Sigmoid colon (tissue), 7 donors: ENCODE measurements around the gene NOS3. TPM values are rescaled to one million over a fixed set of nuclear protein-coding genes. Genes with fewer than 3 reads are reported as not detected.

Source experiments
- DNase-seq: peaks from one replicate; pipeline ENCODE4 v3.0.0-alpha.2; 2019
- H3K27ac ChIP-seq, 4 donors: fragments of 200-600 bp; sonication (generic); one replicate each; pipeline ENCODE4 v1.5.1; 2016 to 2019; ENCODE audit warnings: mild to moderate bottlenecking in 1 of 4
- H3K27me3 ChIP-seq, 3 donors: fragments of 200-600 bp; sonication (generic); one replicate each; pipeline ENCODE4 v1.5.1; 2019; ENCODE audit warnings: mild to moderate bottlenecking in 1 of 3
- H3K36me3 ChIP-seq, 4 donors: fragments of 200-600 bp; sonication (generic); one replicate each; pipeline ENCODE4 v1.5.1; 2016 to 2019
- H3K4me1 ChIP-seq, 4 donors: fragments of 200-600 bp; sonication (generic); one replicate each; pipeline ENCODE4 v1.5.1; 2017 to 2019
- H3K4me3 ChIP-seq, 4 donors: fragments of 200-600 bp; sonication (generic); one replicate each; pipeline ENCODE4 v1.5.1; 2017 to 2019; ENCODE audit warnings: mild to moderate bottlenecking in 2 of 4, moderate library complexity in 1 of 4
- H3K9me3 ChIP-seq, 4 donors: fragments of 200-600 bp in 3 of 4; sonication (generic) in 3 of 4; one replicate each; pipeline versions ENCODE4 v1.5.1 to v1.6.1; 2013 to 2019
- CTCF ChIP-seq, 4 experiments: fragments of 450-650 bp in 3 of 4; fragments of 200-600 bp in 1 of 4; IDR thresholded peaks; one replicate each; pipeline ENCODE4 v1.5.1; 2016 to 2019; ENCODE audit warnings: antibody characterized with exemption in 4 of 4, mild to moderate bottlenecking in 3 of 4, moderate library complexity in 2 of 4
- EP300 ChIP-seq, 4 donors: sonication (generic); formaldehyde crosslinking; IDR thresholded peaks; one replicate each; pipeline ENCODE4 v1.6.1; 2017; ENCODE audit warnings: antibody characterized with exemption in 4 of 4
- POLR2A ChIP-seq, 2 donors: fragments of 450-650 bp; IDR thresholded peaks; one replicate each; pipeline ENCODE4 v1.6.1; 2016; ENCODE audit warnings: antibody characterized with exemption in 2 of 2, mild to moderate bottlenecking in 2 of 2, moderate library complexity in 2 of 2
- POLR2AphosphoS5 ChIP-seq, 4 donors: sonication (generic); formaldehyde crosslinking; IDR thresholded peaks; one replicate each; pipeline ENCODE4 v1.6.1; 2017; ENCODE audit warnings: antibody characterized with exemption in 4 of 4
- WGBS, 2 donors: extraction: QIAGEN DNeasy Blood & Tissue Kit; methylation state at CpG; one replicate each; pipeline ENCODE4 v1.1.7; 2013; 5-methylcytosine and 5-hydroxymethylcytosine counted together
- intact Hi-C: fragments of 100-400 bp; cut with DNase I; formaldehyde crosslinking; loops from one replicate; pipeline ENCODE4 v1.15.1; 2023
- polyA plus RNA-seq, 3 donors: library from polyadenylated mRNA; stranded (reverse); fragments of 200-250 nt; gene quantifications; one replicate each; pipeline ENCODE4 v1.2.3, GENCODE V29; 2013
- total RNA-seq, 4 donors: library from RNA; depleted of rRNA; stranded (reverse); fragments of >200 nt; gene quantifications; one replicate each; pipeline ENCODE4 v1.1.0, GENCODE V29; 2016
- donor health status: healthy with polysubstance abuse.
- donor health status: Bipolar disorder and iron deficiency.
- donor health status: healthy.

The NOS3 gene
- total and polyA plus RNA-seq, 7 donors: 0.23 to 7.2 (median 1.8) TPM

GRCh38 chr7:151016505-151016904 is 25.7 kb downstream of the NOS3 start:
- no peak overlapping the region for H3K27ac ChIP-seq
- peaks cover 0 to 35% (median 32%) of the 10 kb centered on the region in 4 donors for H3K4me1 ChIP-seq
- H3K36me3 ChIP-seq: no peaks in the 10 kb centered on the region
- H3K27me3 ChIP-seq: peaks cover 26 to 93% (median 58%) of the 10 kb centered on the region in 3 donors
- WGBS, 2 donors: 92% methylated on average over 8 of the region's 8 CpGs
- DNase-seq: no peak
- intact Hi-C loops: no loop called here
- no peak for TF ChIP-seq POLR2AphosphoS5 (IDR thresholded peaks at IDR 0.05)
- TF ChIP-seq CTCF (IDR thresholded peaks at IDR 0.05): no peak
- TF ChIP-seq POLR2A (IDR thresholded peaks at IDR 0.05): no peak
- no peak for TF ChIP-seq EP300 (IDR thresholded peaks at IDR 0.05)
- no peaks in the 10 kb centered on the region for H3K9me3 ChIP-seq
- H3K4me3 ChIP-seq: no peak overlapping the region

DNA sequence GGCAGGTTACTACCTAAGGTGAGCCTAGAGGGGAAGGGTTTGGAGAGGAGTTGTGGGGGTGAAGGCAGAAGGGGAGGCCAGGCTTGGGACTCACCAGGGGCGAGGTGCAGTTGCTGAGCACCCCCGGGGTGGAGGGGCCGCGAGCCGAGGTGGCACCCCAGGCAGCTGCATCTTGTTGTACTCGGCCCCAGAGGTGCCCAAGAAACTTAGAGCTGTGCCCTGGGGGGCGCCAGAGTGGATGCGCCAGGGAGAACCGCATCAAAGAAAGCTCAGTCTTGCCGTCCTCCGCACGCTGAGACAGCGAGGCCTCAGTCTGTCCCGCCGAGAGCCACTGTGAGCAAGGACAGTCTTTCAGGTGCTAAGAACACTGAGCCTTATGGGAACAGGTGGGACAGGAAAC is 26.1 kb downstream of the NOS3 start:
- intact Hi-C loops: no loop called here
- H3K9me3 ChIP-seq: no peaks in the 10 kb centered on the region
- H3K36me3 ChIP-seq: no peaks in the 10 kb centered on the region
- peaks cover 0 to 35% (median 32%) of the 10 kb centered on the region in 4 donors for H3K4me1 ChIP-seq
- TF ChIP-seq CTCF (IDR thresholded peaks at IDR 0.05): no peak
- TF ChIP-seq POLR2AphosphoS5 (IDR thresholded peaks at IDR 0.05): no peak
- TF ChIP-seq POLR2A (IDR thresholded peaks at IDR 0.05): no peak
- no peak for TF ChIP-seq EP300 (IDR thresholded peaks at IDR 0.05)
- H3K27ac ChIP-seq: no peak overlapping the region
- H3K4me3 ChIP-seq: no peak overlapping the region
- DNase-seq: no peak
- H3K27me3 ChIP-seq: peaks cover 26 to 90% (median 56%) of the 10 kb centered on the region in 3 donors
- 90 to 94% methylated on average over 15 of the region's 15 CpGs for WGBS, 2 donors

GRCh38 chr7:151017370-151017952 is 26.6 kb downstream of the NOS3 start:
- no peaks in the 10 kb centered on the region for H3K9me3 ChIP-seq
- TF ChIP-seq EP300 (IDR thresholded peaks at IDR 0.05) (no peak), POLR2AphosphoS5 (IDR thresholded peaks at IDR 0.05) (no peak), CTCF (IDR thresholded peaks at IDR 0.05) (no peak), POLR2A (IDR thresholded peaks at IDR 0.05) (no peak)
- peaks cover 25 to 85% (median 51%) of the 10 kb centered on the region in 3 donors for H3K27me3 ChIP-seq
- whole genome bisulfite sequencing, 2 donors: 47% methylated on average over 13 of the region's 13 CpGs
- DNase-seq: no peak
- no peak overlapping the region for H3K27ac ChIP-seq
- no peaks in the 10 kb centered on the region for H3K36me3 ChIP-seq
- intact Hi-C loops: no loop called here
- H3K4me3 ChIP-seq: no peak overlapping the region
- peaks cover 0 to 35% (median 32%) of the 10 kb centered on the region in 4 donors for H3K4me1 ChIP-seq

GRCh38 chr7:151017953-151018420 is 27.2 kb downstream of the NOS3 start:
- peaks cover 23 to 79% (median 49%) of the 10 kb centered on the region in 3 donors for H3K27me3 ChIP-seq
- 4 to 9% methylated on average over 34 of the region's 34 CpGs for WGBS, 2 donors
- peak overlapping the region in 2 of 4 donors; percentile 30 to 32 for H3K4me3 ChIP-seq
- peaks cover 0 to 31% (median 30%) of the 10 kb centered on the region in 4 donors for H3K4me1 ChIP-seq
- no peak overlapping the region for H3K27ac ChIP-seq
- no peaks in the 10 kb centered on the region for H3K9me3 ChIP-seq
- TF ChIP-seq POLR2A (IDR thresholded peaks at IDR 0.05): no peak
- TF ChIP-seq CTCF (IDR thresholded peaks at IDR 0.05): peak; percentile 71 to 95 (median 88)
- no peak for TF ChIP-seq POLR2AphosphoS5 (IDR thresholded peaks at IDR 0.05)
- no peak for TF ChIP-seq EP300 (IDR thresholded peaks at IDR 0.05)
- intact Hi-C loops: no loop called here
- H3K36me3 ChIP-seq: no peaks in the 10 kb centered on the region
- peak; percentile 78 for DNase-seq
